Activated CD4-positive, alpha-beta T cell treated with anti-CD3 and anti-CD28 coated beads, Interleukin-2, Interleukin-6, amounts not matched to agents 100 ng/mL and 50 ng/mL, durations not matched to agents 16 hours and 8 hours (primary cell): ENCODE data around the gene EZH1.
"Not testable (repeated sequence)": the region's sequence is repeated elsewhere in the genome, so short reads cannot be mapped to it uniquely, and the experiment has no call there.

Experiments
- DNase-seq: peaks from one replicate; pipeline ENCODE4 v3.0.0-alpha.2; 2020

The EZH1 gene

DNA sequence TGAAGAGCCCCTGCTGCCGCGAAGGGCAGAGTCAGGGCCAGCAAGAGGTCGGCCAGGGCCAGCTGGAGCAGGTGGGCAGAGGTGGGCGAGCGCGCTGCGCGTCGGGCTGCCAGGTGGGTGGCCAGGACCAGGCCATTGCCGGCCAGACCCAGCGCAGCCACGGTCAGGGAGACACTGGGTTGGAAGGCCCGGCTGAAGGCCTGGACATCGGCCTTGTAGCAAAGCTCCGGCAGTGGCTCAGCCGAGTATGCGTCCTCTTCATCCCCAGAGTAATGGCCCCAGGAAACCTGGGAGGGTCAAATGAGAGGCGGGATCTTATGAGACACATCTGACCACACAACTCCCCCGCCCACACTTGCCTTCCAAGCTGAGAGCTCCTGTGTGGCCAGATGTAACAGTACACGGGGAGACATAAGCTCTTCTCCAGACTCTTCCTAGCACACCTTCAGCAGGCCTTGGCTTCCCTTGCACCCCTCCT lies 64.5 kb downstream of the EZH1 start:
- no peak for DNase-seq

DNA sequence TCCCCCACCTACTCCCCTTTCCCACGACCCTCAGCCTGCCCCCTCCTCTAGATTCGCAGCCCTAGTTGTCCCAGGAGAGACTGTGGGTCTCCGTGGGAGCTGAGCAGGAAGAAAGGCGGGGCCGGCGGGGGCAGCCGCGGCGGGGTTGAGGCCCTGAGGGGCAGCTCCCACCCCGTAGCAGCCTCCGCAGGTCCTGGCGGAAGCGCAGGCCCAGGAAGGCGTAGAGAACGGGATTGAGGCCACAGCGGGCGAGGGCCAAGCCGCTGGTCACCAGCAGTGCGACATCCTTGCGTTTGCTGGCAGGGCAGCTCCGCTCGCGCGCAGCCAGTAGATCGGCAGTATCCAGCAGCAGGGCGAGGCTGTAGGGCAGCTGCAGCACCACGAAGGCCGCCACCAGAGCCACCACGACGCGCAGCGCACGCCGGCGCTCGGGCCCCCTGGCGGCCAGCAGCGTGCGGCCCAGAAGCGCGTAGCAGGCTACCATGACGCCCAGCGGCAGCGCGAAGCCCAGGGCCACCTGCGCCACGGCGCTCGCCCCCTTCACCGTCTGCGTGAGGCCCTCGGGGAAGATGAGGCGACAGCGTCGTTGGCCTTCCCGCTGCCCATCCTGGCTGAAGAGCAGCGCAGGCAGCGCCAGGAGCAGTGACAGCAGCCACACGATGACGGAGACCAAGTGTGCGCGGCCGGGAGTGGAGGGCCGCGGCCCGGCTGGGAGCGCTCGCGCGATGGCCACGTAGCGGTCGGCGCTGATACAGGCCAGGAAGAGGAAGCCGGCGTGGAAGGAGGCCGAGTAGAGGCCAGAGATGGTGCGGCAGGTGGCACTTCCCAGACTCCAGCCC lies 65.1 kb downstream of the EZH1 start:
- peak; percentile 84 for DNase-seq

DNA sequence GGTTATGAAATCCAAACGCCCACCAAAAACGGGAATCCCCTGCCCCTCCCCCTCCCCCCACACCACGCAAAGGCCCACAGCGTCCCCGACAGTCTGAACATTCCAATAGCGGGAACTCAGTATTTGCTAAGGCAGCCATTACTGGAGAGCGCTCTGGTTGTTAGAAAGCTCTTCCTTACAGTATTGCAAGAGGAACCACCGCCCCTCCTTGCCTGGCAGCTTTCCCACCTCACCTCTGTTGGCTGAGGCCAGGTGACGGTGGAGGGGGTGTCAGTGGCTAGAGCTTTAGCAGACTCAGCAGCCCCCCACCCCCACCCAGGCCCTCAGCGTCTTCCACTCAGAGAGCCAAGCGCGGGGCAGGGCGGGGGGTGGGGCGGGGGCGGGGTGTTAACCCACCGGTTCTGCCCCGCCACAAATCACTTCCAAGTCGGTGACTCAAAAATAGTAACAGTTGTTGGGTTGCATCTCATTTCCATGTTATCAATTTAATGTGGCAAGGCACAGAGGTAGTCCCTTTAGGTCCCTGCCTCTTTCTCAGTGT lies 65.8 kb downstream of the EZH1 start:
- DNase-seq = peak; percentile 63

DNA sequence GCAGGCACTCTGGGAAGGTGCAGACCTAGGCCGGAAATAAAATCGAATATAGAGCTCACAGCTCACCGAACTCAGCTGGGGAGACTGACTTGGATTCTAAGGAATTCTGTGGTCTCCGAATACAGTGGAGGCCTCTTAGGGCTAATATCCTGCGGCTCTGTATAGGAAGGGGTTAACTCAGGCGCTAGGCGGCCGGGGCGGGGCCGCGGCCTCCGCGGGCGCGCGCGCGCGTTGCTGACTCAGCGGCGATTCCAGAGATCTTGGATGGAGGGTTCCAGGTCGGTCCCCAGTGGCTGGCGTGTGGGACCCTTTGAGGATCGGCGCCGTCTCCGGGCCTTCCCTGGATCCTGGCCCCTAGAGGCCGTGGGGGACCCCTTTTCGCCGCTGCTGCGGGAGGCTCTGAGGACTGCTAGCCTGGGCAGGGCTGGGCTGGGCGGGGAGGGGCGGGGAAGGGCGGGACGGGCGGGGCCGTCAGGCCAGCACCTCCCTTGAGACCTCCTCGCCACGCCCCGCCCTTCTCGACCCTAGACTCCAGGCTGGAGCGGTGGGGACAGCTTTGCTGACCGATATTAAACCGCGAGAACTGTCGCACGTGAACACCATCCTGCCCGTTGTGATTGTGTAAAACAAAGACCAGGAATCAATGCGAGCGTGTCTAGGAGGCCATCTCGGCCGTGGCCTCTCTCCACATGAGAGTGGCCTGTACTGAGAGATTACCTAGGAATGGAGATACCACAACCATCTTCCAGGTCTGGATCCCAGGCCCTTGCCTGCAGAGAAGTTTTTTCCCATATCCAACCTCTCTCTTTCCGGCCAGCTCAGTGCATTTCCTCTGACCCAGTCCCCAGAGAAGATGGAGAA lies 66.7 kb downstream of the EZH1 start:
- DNase-seq = peak; percentile 81

DNA sequence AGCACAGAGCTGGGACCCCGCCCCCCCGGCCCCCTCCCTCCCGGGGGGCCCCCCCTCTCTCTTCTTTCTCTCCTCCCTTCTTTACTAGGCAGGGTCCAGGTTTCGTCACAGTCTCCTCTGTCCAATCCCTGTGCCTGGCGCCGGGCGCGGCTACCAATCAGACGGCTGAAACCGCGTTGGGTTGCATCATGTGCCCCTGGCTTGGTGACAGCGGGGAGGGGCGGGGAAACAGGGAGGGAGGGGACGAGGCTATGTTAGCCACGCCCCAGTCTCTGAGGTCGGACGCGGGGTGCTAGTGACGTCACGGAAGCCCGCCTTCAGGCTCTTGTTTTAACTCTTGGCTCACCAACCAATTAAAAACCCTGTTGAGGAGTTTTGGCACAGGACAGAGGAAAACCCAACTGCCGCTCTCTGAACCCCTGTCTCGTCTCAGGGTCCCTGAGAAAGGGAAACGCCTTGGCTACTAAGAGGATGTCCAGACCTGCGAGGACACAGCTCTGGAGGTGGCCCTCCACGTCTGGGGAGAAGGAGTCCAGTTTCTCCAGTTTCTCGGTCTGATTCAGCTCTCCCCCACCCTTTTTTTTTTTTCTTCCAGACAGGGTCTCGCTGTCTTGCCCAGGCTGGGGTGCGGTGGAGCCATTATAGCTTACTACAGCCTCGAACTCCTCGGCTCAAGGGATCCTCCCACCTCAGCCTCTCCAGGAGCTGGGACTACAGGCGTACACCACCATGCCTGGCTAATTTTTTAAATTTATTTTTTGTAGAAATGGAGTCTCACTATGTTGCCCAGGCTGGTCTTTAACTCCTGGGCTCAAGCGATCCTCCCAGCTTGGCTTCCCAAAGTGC lies 67.6 kb downstream of the EZH1 start:
- peak; percentile 99 for DNase-seq

DNA sequence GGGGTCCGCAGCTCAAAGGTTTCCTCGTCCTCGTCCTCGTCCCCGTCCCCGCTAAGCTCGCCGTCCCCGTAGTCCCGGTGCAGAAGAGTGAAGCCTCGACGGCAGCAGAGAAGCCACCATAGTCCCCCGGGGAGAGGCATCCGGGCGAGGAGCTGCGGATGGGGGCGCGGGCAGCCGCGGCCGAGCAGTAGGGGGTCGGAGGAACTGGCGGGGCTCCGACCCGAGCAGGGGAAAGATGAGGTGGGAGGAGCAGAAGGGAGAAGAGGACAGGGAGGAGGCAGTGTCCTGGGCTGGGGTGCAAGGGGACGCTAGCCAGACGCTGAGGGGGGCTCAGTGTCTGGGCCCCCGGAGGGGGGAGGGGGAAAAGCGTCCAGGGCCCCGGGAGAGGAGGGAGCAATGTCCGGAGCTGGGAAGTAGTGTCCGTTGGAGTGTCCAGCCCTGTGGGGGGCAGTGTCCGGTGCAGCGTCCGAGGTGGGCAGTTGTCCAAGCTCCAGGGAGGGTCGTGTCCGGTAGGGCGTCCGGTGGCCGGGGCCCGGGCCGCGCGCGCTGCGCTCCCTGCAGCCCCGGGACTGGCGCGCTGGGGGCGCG lies 68.3 kb downstream of the EZH1 start, which contains the start of gene PLEKHH3:
PLEKHH3 (minus strand) TSS at position 571 of the 588 bp plus-strand sequence; CDS start at position 140, 431 bp downstream.
- DNase-seq = no peak

DNA sequence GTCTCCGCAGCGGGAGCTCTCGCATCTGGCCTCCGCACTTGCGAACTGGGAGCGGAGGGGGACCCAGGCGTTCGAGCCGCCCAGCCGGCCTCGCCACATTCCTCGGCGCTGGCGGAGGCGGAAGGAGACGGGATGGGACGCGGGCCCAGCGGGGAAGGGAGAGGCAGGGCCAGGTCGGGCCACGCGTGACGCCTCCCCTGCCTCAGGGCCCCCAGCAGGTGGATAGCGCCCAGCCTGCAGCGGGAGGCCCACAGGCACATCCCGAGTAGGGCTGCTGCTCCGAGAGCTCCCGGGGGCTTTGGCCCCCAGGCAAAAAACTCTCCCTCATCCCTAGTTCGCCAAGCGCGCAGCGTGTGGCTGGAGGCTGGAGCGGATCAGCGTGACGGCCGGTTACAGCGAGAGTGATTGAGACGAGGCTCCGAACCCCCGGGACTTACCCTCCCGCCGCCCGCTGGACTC lies 68.8 kb downstream of the EZH1 start:
- no peak for DNase-seq

DNA sequence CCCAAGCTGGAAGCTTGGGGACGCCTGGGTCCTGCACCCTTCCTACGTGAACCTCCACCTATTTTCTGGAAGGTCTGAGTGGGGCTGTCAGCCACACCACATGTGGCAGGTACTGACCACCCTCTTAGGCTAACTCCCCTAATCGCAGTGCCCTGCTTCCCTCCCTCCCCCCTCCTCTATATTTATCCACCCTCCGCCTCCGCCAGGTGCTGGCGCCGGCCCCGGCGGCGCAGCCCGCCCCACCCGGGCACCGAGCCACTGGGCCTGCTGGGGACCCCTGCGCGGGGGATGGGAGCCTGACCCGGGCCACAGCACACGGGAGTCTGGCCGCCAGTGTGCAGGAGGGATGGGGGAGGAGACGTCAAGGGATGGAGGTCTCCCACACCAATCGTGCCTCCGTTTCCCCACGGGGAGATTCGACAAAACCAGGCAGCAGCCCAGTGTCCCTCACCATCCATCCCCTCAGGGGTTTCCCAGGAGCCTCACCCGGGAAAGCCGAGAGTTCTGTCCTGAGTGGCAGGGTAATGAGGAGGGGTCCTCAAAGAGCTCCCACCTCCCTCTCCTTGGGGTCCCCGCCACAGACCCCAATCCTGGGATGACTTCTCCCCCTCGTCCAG lies 69.4 kb downstream of the EZH1 start:
- no peak for DNase-seq

DNA sequence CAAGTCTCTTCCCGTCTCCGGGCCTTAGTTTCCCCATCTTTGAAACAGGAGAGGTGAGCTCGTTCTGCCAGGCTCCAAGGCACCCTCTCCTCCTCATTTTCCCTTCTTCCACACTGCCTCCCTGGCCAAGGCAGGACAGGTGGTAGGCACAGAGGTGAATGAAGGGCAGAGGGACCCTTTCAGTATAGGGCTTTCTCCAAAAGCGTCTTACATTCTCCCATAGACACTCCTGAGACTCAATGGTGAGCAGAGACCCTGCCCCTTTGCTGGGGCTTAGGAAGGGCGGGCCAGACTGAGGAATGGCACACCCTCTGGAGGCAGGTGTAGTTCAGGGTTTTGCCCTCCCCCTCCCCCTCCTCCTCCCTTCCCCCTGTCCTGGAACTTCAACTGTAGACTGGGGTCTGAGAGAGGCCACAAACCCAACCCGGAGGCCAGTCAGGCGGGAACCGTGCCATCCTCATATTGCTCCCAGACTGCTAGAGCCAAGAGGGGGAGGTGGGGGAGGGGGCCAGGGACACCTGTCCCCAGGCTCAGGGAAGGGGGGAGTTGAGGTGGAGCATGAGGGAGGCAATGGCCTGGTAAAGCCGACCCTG lies 70.0 kb downstream of the EZH1 start:
- no peak for DNase-seq

DNA sequence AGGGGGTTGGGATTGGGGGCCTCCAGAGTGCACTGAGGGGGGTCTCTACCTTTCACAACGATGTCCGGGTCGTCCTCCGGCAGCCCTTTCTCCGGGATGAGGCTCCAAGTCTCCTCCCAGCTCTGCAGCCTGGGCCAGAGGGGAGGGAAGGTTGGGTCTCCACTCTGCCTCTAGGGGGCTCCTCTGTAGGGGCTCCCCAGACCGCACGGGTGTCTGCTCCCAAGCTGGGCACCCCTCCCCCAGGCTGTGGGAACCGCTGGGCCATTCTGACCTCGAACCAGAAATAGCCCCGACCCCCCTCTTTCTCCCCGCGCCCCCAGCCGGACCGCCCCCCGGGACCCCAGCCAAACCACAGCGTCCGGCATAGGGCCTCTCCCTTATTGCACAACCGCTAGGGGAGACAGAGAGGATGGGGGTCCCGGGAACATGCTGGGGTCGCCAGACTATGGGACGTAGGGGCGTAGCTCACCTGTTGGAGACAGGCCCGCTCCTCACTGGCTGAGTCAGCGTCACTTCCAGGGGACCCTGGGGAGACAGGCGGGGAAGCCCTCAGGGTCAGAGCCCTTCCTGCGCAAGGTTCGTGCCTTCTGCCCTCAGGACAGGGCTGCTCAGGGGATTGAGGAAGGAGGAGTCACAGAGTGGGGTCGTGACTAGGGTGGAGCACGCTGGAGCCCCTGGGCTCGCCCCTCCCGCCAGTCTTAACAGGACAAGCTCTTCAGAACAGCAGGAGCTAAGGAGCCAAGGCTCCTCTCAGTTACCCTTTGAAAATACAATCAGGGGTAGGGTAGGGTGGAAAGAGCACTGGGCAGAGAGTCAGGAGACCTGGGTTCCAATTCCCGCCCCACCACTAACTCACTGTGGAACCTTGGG lies 70.7 kb downstream of the EZH1 start:
- DNase-seq = peak; percentile 48

DNA sequence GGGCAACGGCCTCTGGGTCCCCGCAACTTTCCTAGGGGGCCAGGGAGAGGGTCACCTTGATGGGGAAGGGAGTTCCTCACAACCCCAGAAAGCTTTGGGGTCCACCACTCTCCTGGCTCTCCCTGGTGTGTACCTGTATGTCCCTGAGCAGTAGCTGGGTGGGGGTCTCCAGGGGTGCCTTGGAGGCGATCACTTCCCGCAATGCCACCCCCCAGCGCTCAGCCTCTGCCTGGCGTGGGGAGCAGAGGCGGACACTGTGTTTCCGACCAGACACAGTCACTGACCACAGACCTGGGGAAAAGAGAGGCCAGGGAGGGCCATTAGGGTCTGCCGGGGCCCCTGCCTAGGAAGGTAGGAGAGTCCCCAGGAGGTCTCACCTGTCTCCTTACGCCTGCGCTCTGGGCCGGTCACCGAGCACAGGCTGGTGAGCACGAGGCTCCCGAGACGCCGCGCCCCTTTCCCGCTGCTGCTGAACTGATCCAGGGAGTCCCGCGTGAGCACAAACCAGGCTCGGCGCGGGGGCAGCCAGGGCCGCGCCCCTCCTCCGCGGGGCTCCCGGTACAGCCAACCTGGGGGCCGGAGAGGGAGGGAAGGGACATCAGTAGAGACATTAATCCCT lies 71.5 kb downstream of the EZH1 start:
- DNase-seq = no peak

DNA sequence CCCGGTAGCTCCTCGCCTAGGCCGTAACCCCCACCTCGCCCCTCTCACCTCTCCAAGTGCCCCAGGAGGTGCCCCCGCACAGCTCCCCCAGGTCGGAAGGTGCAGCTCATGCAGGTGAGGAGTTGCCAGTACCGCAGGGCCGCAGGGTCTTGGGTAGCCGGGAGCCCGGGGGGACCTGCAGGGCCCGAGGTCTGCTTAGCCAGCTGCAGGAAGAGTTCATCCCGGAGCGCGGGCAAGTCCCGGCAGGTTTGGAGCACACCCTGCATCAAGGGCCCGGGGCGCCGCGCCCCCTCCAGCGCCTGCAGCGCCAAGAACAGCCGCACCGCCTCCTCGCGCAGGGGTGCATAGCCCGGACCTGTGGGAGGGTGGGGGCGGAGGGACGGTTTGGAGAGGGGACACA lies 72.8 kb downstream of the EZH1 start:
- DNase-seq = no peak

DNA sequence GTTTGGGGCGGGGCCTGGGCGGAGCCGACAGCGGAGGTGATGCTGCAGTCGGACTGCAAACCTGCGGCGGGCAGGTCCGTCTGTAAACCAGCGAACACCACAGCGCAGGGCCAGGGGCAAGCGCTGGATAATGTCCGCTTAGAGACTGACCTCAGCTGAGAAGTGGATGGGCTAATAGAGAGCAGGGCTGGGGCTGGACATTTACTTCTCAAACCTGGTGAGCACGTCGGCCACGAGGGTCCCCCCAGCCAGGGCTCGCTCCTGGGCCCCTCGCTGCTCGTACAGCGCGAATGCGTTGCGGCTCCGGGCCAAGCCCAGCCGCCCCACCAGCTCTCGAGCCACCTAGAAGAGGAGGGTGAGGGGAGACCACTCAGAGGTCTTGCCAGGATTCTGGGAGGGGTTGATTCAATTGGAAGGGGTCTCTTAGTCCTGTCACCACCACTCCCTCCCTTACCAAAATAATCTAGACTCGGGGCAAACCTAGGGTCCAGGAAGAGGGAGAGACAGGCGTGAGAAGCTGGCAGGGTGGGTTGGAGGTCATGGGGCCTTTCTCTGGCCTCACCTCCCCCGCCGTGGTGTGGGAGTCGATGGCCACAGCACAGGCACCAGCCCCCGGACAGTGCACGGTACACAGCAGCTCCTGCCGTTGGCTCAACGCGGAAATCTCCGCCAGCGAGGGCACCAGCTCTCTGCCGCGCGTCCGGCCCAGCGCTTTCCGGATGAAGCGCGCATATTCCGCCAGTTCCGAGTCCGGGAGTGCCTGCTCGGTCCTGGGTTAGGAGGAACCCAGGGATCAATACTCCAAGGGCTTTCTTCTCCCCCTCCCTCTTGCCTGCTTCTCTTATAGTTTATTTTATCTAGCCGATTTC lies 73.8 kb downstream of the EZH1 start:
- DNase-seq = no peak

DNA sequence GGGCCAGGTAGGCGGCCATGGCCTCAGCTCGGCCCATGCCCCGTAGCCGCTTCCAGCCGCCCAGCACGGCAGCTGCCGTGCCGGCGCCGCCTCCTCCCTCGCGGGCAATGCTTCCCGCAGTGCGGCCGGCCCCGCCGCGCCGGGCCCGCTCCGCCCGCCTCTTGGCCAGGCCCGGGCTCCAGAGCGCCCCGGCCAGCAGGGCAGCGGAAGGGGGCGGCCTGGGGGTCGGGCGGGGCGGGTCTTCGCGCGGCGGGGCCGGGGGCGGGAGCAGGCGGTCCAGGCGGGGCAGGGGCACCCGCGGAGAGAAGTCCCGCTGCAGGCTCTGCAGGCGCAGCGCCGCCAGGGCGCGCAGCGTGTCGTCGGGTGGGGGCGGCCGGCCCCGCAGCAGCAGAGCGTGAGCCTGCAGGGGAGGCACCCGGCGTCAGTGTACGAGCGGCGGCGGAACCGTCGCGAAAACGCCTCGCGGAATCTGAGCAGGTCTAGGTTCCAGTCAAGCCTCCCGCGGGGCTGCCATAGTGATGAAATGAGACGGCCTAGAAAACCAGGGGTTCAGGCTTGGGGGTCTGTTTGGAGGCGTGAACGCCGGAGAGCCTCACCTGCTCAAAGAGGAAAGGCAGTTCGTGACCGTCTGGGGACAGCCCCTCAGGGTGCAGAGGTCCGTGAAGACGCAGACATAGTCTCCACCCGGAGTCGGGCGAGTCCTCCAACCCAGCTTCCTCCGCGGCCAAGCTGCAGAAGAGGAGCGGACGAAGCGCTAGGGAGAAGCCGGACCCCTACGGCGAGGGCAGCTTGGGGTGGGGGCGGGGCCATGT lies 74.7 kb downstream of the EZH1 start:
- no peak for DNase-seq

DNA sequence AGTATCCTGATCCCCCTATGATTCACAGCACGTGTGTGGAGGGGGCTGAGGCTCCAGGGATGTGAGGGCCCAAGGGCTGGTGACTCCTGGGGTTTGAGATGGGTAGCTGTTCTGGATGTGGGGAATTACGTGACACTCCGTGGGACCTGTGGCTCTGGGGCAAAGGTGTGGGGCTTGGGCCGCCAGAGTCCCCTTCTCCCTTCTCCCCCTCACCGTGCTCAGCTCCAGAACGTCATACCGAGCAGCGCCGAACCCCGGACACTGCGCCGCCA lies 75.2 kb downstream of the EZH1 start:
- DNase-seq = no peak

DNA sequence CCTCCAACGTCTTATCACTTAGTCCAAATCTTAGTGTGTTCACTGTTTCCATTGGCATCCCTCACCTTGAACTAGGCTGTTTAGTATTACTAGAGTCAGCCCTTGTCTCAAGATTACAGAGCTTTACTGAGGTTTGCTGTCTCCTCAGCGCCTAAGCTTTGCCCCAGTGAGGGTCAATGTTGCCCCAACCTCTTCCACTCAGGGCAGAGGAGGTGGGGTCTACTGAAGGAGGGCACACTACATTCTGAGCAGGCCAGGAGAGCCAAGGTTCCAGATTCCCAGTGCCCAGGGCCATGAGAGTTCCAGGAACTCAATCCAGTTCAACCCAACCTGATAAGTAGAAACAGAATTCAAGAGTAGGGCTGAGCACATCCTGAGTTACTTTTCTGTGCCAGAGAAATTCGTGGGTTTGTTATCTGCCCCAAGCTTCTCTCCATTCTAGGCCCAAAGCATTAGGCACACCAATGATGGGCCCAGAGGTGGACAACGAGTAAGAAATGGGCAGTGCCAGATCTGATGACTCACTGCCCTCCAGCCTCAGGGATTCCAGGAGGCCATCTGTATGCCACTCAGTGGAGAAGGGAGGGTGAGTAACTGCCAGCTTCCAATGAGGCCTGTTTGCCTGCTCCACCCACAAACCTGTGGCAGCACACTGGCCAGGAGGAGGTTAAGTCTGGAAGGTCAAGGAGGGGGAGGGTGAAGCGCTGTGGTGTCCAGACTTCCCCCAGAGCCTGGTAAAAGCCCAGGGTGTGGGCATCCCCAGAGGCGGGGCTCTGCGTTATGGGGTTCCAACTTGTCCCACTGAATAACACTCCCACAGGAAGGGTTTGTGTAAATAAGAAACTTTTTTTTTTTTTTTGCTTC lies 77.5 kb downstream of the EZH1 start:
- DNase-seq = no peak

DNA sequence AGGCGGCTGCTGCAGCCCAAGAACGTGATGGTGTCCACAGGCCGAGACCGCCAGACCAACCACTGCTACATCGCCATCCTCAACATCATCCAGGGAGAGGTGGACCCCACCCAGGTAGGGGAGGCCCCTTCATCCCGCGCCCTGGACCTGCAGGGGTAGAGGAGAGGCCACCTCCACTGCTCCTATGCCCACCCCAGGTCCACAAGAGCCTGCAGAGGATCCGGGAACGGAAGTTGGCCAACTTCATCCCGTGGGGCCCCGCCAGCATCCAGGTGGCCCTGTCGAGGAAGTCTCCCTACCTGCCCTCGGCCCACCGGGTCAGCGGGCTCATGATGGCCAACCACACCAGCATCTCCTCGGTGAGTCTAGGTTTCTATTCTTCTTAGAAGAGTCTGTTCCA lies 78.7 kb downstream of the EZH1 start:
- not testable (repeated sequence) for DNase-seq
